ENCODE measurements around the gene DHX9. TPM values are rescaled to one million over a fixed set of nuclear protein-coding genes. Genes with fewer than 3 reads are reported as not detected.

Gene DHX9
- total RNA-seq, 1 donor from 2014 or later, result 117 TPM

DNA sequence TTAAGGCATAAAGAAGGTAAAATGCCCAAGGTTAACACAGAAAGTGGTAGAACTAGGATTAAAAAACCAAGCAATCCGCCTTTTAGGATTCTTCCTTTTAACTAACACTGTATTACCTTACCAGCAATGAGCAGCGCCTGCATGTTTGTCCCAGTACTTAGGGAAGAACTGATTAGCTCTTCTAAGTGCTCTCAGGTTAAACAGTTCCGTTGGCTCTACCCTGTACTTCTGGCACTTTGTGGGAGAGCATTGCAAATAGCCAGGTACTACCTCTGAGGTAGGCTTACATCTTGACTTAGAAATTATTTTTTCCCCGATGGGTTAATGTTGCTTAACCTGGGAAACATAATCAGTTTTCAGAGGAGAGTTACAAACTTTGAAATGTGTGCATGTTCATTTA is 21.5 kb downstream of the DHX9 start:
- Mint-ChIP-seq H3K4me1 (ENCODE audit: low read depth) (peaks cover 6% of the 10 kb centered on the region), H3K4me3 (ENCODE audit: unreplicated experiment) (no peak overlapping the region), H3K36me3 (ENCODE audit: low read depth) (peaks cover 50% of the 10 kb centered on the region), H3K27me3 (ENCODE audit: low read depth) (no peaks in the 10 kb centered on the region), H3K9me3 (ENCODE audit: low read depth) (no peaks in the 10 kb centered on the region), H3K27ac (ENCODE audit: unreplicated experiment) (no peak overlapping the region)
- DNase-seq (ENCODE audit: low spot score), result no peak
- TF ChIP-seq, protein P1, sequence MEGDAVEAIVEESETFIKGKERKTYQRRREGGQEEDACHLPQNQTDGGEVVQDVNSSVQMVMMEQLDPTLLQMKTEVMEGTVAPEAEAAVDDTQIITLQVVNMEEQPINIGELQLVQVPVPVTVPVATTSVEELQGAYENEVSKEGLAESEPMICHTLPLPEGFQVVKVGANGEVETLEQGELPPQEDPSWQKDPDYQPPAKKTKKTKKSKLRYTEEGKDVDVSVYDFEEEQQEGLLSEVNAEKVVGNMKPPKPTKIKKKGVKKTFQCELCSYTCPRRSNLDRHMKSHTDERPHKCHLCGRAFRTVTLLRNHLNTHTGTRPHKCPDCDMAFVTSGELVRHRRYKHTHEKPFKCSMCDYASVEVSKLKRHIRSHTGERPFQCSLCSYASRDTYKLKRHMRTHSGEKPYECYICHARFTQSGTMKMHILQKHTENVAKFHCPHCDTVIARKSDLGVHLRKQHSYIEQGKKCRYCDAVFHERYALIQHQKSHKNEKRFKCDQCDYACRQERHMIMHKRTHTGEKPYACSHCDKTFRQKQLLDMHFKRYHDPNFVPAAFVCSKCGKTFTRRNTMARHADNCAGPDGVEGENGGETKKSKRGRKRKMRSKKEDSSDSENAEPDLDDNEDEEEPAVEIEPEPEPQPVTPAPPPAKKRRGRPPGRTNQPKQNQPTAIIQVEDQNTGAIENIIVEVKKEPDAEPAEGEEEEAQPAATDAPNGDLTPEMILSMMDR (IDR thresholded peaks at IDR 0.05), result no peak

DNA sequence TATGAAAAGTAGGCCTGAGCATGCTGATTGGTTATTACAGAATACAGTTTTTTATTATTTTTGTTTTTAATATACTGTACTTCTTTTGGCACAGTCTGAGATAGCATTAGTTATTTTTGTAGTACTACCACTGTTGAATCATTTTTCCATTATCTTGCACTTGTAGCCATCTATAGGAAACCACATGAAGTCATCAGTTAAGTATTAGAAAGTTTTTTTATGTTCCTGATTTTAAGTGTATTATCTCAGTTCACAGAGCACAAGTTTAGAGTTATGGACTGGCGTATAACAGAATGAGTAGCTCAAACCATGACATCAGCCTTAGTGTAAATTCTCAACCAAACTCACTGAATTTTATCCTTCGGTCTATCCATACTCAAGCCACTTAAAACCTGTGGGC is 22.8 kb downstream of the DHX9 start:
- DNase-seq (ENCODE audit: low spot score), result no peak
- Mint-ChIP-seq H3K4me1 (ENCODE audit: low read depth) (peaks cover 4% of the 10 kb centered on the region), H3K27ac (ENCODE audit: unreplicated experiment) (peak overlapping the region; percentile 32), H3K27me3 (ENCODE audit: low read depth) (no peaks in the 10 kb centered on the region), H3K36me3 (ENCODE audit: low read depth) (peaks cover 57% of the 10 kb centered on the region), H3K4me3 (ENCODE audit: unreplicated experiment) (no peak overlapping the region), H3K9me3 (ENCODE audit: low read depth) (no peaks in the 10 kb centered on the region)
- TF ChIP-seq, protein P1 (IDR thresholded peaks at IDR 0.05), result no peak

DNA sequence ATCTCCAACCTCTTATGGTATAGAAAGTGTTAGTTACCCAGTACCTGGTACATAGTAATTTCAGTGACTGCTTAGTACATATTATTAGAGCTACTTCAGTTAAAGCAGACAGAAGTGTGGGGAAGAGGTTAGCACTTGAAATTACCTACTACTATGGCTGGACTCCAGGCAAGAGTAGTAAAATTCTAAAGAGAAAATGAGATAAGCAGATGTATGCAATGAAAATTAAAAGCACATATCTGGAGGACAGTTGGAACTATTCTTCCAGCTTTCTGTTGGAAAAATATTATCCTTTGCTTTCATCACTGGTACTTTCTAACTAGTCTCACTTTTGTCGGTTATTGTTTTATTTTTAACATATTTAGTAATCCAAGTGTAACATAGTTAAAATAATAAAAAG is 23.7 kb downstream of the DHX9 start:
- peaks cover 4% of the 10 kb centered on the region for H3K4me1 Mint-ChIP-seq (ENCODE audit: low read depth)
- TF ChIP-seq, protein P1 (IDR thresholded peaks at IDR 0.05), result no peak

DNA sequence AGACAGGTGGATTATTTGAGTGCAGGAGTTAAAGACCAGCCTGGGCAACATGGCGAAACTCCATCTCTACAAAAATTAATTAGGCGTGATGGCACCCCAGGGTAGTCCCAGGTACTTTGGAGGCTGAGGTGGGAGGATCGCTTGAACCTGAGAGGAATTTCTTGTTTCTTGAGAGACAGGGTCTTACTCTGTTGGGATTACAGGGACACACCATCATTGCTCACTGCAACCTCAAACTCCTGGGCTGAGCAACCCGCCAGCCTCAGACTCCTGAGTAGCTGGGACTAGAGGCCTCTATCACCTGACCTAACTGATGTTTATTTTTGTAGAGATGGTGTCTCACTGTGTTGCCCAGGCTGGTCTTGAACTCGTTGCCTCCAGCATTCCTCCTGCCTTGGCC is 24.8 kb downstream of the DHX9 start:
- Mint-ChIP-seq H3K27me3 (ENCODE audit: low read depth) (no peaks in the 10 kb centered on the region), H3K4me1 (ENCODE audit: low read depth) (peaks cover 4% of the 10 kb centered on the region), H3K4me3 (ENCODE audit: unreplicated experiment) (no peak overlapping the region), H3K9me3 (ENCODE audit: low read depth) (no peaks in the 10 kb centered on the region), H3K27ac (ENCODE audit: unreplicated experiment) (no peak overlapping the region), H3K36me3 (ENCODE audit: low read depth) (peaks cover 55% of the 10 kb centered on the region)
- TF ChIP-seq, protein P1 (IDR thresholded peaks at IDR 0.05), result no peak
- no peak for DNase-seq (ENCODE audit: low spot score)

More for the DNA sequence above, 23.7 kb downstream of the DHX9 start:
- H3K9me3 Mint-ChIP-seq (ENCODE audit: low read depth), result no peaks in the 10 kb centered on the region
- H3K36me3 Mint-ChIP-seq (ENCODE audit: low read depth), result peaks cover 60% of the 10 kb centered on the region
- H3K27ac Mint-ChIP-seq (ENCODE audit: unreplicated experiment), result no peak overlapping the region
- no peak overlapping the region for H3K4me3 Mint-ChIP-seq (ENCODE audit: unreplicated experiment)
- DNase-seq (ENCODE audit: low spot score), result no peak
- H3K27me3 Mint-ChIP-seq (ENCODE audit: low read depth), result no peaks in the 10 kb centered on the region

DNA sequence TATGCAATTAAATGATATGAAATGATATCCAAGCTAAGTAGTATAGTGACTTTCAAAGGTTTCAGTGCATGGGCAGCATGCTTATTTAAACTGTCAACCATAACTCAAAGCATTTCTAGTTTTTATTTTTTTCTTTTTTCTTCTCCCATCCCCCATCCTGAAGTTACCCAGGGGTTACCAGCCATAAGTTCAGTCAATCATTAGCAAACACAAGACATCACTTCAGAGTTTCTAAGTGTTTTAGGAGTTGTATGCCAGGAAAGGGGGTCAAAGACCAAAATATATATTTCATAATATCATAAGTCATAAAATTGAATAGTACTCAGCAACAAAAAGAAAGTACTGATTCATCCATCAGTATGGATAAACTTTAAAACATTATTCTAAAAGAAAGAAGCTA is 28.7 kb downstream of the DHX9 start:
- H3K36me3 Mint-ChIP-seq (ENCODE audit: low read depth), result peaks cover 51% of the 10 kb centered on the region
- H3K4me3 Mint-ChIP-seq (ENCODE audit: unreplicated experiment), result no peak overlapping the region
- H3K27me3 Mint-ChIP-seq (ENCODE audit: low read depth), result no peaks in the 10 kb centered on the region
- DNase-seq (ENCODE audit: low spot score), result no peak
- TF ChIP-seq, protein P1 (IDR thresholded peaks at IDR 0.05), result no peak
- H3K27ac Mint-ChIP-seq (ENCODE audit: unreplicated experiment), result no peak overlapping the region
- no peaks in the 10 kb centered on the region for H3K4me1 Mint-ChIP-seq (ENCODE audit: low read depth)
- H3K9me3 Mint-ChIP-seq (ENCODE audit: low read depth), result no peaks in the 10 kb centered on the region
